Islet precursor cell (in vitro differentiated cells): ENCODE data around the gene PHLPP1.
"Not testable (repeated sequence)": the region's sequence is repeated elsewhere in the genome, so short reads cannot be mapped to it uniquely, and the experiment has no call there.

ENCODE experiments used
- DNase-seq: peaks from one replicate; pipeline ENCODE4 v3.0.0-alpha.2; 2018

PHLPP1 gene

DNA sequence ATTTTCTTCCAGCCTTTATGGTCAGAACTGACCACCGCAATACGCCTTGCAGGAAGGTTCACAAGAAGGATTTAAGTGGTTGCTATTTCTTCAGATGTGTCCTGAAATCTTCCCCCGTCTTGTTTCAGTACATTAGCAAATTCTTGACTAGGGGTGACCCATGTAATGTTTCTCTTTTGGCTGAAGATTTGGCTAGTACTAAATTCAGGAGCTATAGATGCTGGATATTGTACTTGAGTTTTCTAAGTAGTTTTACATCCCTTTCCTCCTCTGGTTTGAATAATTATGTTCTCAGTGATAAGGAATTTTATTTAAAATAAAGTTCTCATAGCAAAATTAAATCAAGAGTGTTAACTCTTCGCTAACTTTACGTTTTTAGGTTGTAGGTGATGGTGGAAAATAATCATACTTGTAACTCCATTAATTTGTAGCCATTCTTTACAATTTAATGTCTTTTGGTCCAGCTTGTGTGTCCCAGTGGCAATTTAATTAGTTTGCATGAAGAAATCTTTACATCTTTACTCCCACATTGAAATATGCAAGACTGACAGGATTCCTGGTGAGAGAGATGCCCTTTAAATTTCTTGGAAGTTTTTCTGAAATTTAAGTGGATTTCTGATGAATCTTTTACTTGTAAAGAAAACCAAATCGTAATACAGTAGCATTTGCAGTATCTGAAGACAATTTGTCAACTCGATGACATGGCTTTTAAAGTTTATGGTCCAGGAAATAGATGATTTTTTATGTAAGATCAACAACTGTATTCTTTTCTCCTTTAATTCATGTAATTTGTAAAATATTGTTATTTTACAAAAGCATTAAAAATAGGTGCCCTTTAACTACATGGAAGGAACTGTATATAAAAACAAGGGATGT is 2.8 kb downstream of the PHLPP1 start:
- no peak for DNase-seq

DNA sequence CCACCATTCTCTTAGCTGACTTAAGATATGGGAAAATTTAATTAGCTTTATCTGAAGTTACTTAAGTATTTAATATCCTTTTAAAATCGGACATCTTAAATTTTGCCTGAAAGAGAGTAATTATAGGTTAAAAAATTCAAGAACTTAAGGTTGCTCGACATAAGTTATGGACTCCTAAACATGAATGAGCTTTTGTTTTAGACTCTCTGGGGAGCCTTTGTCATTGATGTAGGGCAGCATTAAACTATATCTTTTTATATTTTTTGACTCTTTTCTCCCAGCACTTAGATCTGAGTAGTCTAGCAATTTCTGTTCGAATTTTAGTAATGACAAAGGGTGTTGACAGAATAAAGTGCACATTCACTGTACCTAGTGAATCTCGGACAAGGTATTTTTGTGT is 4.7 kb downstream of the PHLPP1 start:
- no peak for DNase-seq

DNA sequence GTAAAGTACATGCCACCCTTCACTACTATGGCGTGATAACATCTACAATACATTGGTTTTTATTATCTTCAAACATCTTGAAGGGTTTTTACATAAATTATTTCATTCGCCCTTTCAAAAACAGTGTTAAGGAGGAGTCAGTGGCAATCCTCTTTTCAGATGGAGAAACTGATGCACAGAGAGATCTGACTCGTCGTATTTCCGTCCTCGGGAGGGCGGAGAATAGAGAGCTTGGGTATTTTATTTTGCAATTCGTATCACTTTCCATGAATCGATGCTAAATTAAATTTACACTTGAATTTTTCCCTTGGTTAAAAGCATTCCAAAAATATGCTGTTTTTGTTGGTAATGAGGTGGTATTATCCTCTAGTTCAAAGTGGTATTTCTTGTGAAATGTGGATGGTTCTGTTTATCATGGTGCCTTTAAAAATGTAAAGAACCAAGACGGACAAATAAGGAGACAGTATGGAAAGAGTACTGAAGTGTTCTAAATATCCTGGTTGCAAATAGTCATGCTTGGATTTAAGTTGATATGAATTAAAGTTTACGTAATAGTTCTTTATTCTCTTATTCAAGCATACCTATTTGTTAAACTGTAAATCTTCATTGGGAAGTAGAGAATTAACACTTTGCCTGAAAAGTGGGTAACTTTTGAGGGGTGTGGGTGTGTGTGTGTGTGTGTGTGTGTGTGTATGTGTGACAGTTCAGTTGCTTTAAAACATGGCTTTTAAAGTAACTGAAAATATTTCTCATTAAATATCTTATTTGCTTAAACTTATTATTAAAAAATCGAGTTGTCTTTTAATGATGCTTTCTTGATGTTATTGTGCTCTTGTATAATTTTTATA is 5.6 kb downstream of the PHLPP1 start:
- DNase-seq: no peak

DNA sequence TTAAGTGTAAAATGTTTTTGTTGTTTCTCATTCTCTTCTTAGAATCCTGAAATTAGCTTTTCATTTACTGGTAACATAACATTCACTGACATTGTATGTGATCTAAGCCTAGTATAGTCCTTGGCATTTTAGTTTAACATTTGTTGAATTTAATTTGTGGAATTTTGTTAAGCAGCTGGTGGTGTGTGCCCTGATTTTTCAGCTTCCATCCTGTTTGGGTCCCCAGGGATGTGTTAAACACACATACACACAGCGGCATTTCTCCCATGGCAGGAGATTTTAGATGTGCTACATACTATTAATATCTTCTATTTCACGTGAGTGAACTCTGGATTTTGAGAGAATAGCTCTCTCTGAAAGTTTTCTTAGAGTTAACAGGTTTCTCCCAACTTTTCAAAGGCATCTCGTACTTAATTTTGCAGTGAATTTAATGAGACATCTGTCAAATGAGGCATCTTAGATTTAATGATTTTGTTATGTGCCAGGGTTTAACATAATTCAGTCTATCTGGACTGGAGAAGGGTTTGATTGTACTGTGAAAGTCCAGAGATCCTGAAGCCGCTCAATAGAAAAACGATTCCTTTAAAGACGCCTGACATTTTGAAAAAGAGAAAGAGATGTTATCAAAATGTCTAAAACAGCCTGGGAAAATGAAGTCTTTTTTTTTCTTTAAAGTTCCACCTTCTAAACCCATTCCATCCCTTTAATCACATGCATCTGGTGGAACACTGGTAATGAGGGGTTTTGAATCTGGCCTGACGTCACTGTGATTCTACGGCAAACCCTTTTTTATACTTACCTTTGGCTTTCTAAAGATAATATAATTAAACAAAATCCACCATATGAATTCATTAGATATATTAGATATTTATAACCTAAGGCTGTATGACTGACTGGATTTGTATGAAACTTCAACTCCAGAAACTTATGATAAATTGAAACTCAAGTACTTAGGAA is 6.8 kb downstream of the PHLPP1 start:
- no peak for DNase-seq

DNA sequence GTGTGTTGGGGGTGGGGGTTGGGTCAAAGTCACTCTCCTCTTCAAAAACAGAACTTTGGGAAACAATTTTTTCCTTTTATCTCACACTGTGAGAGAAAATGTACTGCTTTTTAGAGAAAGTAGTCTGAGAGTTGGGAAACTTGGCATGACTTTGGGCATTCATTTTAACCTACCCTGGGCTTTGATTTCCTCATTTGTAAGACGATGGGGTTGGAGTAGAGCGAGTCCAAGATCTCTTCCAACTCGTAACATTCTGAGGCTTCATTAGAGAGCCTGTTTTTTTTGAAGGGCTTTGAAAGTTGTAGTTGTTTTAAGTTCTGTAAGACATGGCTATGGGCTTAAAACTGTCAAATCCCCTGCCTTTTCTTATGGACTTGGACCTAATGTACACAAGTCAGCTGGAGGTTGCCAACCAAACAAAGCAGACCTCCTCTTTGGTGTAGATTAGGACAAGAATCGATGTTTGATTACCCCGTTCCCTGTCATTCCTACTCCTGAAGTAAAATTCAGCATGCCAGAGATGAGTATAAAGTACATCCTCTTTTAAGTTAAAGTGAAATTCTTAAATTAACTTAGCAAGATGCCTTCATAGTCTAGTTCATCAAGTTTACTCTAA is 8.4 kb downstream of the PHLPP1 start:
- DNase-seq: no peak

DNA sequence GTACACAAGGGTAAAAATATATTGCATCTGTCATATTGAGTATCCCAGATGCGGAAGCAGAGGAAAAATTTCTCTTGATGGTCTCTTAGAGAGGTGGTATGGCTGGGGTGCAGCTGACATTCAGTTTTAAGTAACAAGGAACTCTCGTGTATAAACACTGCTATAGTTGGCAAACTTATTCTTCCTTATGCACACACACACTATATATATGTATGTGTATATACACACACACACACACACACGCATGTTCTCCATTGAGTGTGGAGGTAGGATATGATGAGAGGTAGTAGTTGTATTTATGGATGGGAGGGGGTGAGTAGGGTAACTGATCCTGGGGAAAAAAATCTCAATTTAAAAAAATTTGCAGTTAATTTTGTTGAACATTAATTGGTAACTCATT is 10.6 kb downstream of the PHLPP1 start:
- DNase-seq: no peak

DNA sequence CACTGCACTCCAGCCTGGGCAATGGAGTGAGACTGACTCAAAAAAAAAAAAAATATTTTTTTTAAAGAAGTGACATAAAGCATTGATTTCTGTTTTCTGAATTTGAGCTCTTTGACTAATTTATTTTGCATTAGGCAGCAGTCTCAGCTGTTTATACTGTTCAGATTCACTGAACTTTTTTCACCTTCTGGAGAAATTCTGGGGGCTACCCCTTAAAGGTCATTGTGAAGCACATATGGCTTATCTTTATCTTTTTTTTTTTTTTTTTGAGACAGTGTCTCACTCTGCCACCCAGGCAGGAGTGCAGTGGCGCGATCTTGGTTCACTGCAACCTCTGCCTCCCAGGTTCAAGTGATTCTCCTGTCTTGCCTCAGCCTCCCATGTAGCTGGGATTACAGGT is 12.9 kb downstream of the PHLPP1 start:
- DNase-seq: no peak

DNA sequence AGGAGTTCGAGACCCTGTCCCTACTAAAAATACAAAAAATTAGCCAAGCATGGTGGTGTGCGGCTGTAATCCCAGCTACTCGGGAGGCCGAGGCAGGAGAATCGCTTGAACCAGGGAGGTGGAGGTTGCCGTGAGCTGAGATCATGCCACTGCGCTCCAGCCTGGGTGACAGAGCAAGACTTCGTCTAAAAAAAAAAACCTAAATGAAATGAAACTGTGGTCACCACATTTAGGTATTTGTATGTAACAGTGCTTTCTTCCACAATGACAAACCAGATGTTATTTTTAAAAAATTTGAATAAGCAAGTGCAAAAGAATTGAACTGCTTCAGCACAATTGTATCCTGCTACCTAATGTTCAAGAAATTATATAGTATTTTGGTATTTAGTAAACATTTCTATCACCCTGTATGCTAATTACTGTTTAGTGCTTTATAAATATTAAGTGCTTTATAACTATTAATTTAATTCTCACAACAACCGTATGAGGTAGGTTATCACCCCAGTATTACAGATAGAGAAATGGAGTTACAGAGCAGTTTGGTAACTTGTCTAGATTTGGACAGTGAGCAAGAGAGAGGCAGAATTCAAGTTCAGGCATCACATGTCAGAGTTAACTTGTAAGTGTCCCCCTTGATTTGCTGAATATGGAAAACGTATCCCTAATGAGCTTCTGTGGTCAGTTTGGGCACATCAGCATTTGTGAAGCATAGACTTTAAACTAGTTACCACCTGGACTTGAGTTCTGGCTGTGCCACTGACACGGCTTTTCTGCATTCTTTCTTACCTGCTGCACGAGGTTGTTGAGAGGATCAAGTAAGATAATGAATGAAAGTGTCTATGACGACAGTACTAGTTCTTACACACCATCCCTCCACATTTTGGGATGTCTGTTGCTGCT is 14.4 kb downstream of the PHLPP1 start:
- DNase-seq: no peak

DNA sequence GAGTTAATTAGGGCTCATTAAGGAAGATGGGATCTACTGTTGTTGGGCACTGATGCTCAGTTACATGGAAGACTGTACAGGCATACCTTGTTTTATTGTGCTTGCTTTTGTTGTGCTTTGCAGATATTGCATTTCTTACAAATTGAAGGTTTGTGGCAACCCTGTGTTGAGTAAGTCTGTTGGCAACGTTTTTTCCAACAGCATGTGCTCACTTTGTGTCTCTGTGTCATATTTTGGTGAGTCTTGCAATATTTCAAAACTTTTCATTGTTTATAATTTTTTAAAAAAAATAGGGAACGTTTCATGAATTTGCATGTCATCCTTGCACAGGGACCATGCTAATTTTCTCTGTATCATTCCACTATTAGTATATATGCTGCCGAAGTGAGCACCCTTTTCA is 15.6 kb downstream of the PHLPP1 start:
- no peak for DNase-seq

DNA sequence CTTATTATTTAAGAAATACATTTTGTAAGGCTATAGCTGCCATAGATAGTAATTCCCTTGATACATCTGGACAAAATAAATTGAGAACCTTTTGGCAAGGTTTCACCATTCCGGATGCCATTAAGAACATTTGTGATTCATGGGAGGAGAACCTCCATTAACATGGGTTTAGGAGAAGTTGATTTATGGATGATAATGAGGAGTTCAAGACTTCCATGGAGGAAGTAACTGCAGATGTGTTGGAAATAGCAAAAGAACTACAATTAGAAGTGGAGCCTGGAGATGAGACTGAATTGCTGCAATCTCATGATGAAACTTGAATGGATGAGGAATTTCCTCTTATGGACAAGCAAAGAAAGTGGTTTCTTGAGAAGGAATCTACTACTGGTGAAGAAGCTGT is 17.3 kb downstream of the PHLPP1 start:
- no peak for DNase-seq

DNA sequence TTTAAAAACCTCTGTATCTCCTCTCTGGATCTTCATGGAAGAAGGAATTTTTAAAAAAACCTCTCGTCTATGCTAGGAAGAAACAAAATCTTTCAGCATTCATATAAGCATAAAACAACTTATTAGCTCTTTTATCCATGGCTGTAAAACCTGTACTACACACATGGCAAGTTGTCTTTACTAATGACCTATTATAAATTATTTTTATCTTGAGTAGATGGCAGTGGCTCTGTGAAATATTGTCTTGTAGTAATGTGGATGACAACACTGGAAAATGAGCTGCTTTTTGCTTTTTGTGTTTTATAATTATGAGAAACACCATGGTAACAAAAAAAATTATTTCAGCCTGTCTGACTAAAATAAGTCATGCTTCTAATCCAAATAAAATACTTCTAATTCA is 18.9 kb downstream of the PHLPP1 start:
- DNase-seq: no peak

DNA sequence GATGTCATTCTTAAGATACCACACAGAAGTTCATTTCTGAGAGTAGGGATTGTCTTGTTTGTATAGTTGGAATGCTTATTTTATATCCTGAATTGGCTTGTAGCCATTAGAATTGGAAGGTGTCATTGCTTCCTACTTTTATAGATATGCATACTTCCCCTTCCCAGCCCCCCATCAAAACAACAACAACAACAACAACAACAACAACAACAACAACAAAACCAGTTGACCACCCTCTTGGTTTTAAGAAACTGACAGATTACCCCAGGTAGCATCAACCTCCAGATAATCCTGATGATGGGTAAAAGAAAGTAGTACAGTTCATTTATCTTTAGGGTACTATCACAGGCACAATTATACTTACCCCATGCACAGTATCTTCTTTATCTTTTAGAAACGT is 20.0 kb downstream of the PHLPP1 start:
- DNase-seq: no peak

DNA sequence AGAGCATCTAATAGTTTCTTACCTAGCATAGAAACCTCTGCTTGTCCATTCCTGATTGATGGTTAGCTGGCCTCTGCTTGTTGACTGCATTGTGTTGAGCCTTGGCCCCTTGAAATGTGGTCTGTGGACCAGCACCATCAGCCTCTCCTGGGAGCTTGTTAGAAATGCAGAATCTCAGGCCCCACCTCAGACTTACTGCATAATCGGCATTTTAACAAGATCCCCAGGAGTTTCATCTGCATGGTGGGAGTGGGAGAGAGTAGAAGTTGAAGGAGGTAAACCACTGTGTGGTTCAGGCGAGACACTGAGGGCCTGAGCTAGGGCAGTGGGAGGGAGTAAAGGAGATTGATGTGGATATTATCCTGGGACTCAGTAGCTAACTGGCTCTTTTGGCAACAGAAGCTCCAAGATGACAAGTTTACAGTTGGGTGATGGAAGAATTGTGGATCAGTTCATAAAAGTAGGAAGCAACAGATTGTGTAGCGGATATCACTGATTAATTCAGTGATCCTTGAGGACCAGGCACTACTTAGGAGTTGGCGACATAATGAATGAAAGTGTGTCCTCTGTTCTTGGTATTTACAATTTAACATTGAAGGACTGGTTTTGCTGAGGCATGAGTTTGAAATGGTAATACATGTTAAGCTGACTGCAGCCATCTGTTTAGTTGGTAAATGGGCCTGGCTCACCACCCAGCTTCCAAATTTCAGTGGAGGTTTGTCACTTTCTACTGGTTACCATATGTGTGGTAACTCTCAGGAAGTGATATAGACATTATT is 20.9 kb downstream of the PHLPP1 start:
- no peak for DNase-seq

DNA sequence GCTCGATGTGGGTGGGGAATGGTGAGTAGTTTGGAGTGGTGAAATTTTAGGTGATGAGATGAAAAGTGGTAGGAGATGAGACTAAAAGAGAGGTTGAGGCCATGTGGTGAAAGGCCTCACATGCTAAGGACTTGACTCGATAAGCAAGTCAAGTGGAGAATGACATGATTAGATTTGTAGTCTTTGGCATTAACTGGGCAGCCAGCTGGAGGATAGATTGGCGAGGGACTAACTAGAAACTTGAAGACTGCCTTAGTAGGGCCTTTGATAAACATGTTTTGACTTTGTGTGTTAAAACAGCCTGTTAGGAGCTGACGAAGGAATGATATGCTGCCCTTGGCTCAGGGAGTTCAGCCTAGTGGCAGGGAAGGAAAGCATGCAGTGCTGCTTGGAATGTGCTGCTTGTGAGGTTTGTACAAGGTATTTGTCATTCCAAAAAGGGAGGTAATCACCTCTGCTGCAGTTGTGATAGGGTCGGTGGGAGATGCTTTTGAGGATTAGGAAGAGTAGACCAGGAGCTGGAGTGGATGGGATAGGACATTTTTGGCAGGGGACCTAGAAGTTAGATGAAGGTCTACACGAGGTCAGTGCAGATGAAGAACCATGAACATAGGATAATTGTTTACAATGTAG is 22.0 kb downstream of the PHLPP1 start:
- peak; percentile 60 for DNase-seq

DNA sequence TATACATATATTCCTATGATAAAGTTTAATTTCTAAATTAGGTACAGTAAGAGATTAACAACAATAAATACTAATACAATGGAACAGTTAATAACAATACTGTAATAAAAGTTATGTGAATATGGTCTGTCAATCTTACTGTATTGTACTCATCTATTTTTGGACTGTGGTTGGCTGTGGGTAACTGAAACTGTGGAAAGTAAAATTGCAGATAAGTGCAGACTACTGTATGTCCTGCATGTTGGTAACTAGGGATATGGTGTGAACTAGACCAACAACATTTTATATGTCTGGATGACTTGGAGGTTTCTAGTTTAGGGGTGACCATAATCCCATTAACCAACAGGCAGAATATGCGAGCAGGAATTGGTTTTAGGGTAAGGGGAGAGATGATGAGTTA is 23.3 kb downstream of the PHLPP1 start:
- DNase-seq: no peak

DNA sequence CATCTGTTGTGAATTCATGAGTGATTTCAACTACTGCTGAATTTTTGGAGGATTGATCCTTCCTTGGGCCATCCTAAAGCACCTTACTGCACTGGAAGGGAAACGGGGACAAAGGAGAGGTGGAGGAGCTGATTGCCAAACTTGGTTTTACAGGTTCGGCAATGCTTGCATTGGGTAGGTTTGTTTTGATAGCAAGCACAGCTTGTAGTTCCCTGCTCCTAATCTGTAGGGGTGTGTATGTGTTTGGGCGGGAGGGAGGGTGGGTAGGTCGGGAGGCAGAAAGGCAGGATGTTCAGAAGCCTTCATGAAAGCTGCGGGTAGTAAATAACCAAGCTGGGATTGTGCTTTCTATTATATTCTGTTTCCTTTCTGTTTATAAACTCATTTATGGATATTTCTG is 24.6 kb downstream of the PHLPP1 start:
- no peak for DNase-seq

DNA sequence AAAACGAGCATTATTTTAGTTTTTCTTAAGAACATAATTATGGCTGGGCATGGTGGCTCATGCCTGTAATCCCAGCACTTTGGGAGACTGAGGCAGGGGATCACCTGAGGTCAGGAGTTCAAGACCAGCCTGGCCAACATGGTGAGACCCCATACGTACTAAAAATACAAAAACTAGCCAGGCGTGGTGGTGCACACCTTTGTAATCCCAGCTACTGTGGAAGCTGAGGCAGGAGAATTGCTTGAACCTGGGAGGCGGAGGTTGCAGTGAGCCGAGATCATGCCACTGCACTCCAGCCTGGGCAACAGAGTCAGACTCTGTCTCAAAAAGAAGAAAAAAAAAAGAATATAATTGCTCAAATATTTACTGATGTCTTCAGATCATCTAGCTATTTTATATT is 25.3 kb downstream of the PHLPP1 start:
- DNase-seq: not testable (repeated sequence)

DNA sequence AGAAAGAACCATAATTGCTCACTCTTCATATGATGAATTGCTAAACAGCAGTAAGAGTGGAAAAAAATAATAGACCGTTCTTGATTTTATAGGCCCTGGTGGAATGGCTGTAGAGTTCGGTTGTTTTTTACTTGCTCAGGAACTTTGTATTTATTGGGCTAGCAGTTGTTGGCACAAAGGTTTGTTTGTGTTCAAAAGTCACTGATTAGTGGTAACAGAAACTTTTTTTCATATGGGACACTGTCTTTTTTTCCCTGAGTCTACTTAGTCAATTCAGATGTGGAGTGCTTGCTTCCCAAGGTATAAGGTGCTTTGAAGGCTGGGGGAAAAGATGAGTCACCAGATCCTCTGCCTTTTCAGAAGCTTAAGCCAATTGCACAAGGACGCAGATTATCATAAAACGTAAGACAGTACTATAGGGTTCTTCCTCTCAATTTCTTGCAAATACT is 25.8 kb downstream of the PHLPP1 start:
- peak; percentile 85 for DNase-seq

DNA sequence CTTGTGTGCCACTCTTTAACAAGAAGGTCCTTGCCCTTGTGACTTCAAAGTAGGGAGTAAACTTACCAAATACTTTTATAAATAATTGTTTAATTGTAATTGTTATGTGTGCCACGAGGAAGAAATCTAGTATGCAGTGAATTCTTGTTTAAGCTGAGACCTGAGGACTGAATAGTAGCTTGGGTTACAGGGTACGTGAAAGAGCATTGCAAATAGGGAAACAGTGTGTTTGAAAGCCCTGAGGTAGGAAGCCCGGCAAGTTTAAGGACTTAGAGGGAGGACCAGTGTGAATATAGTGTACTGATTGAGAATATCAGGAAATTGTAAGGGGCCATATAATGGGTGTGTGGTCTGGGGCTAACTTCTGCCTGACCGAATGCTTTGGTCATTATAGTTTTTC is 26.2 kb downstream of the PHLPP1 start:
- DNase-seq: no peak
